OCI-LY3 (cell line): Measurements from ENCODE around the gene COL16A1.

ENCODE experiments used
- H2AFZ ChIP-seq: fragments of 200-600, 300-600 bp; shearing (Covaris generic); 2 replicates; pipeline ENCODE4 v1.6.0; 2014; ENCODE audit warnings: antibody characterized with exemption, low read depth, low read length
- H3K27ac ChIP-seq: fragments of 200-600, 300-600 bp; sonication (generic); 2 replicates; pipeline ENCODE4 v1.5.1; 2014; ENCODE audit warnings: mild to moderate bottlenecking, low read length, moderate library complexity, mixed read lengths
- H3K27me3 ChIP-seq: fragments of 200-600, 300-600 bp; sonication (generic); 2 replicates; pipeline ENCODE4 v1.6.1; 2014; ENCODE audit warnings: low read depth, low read length, mixed read lengths
- H3K36me3 ChIP-seq: fragments of 200-600, 300-600 bp; sonication (generic); replicated peaks from 2 replicates; pipeline ENCODE3; 2014; ENCODE audit warnings: low read depth, low read length, mixed read lengths
- H3K4me1 ChIP-seq: fragments of 300-600, 200-600 bp; sonication (generic); 2 replicates; pipeline ENCODE4 v1.6.1; 2014; ENCODE audit warnings: low read length, mixed read lengths
- H3K4me2 ChIP-seq: fragments of 200-600, 300-600 bp; sonication (generic); 2 replicates; pipeline ENCODE4 v1.6.1; 2014; ENCODE audit warnings: low read length, mixed read lengths
- H3K4me3 ChIP-seq: fragments of 300-600, 200-600 bp; sonication (generic); 2 replicates; pipeline ENCODE4 v1.5.1; 2014; ENCODE audit warnings: antibody characterized with exemption, mild to moderate bottlenecking, low read length, moderate library complexity
- H3K79me2 ChIP-seq: fragments of 300-600, 200-600 bp; shearing (Covaris generic); 2 replicates; pipeline ENCODE4 v1.6.1; 2014; ENCODE audit warnings: mild to moderate bottlenecking, low read length, mixed read lengths
- H3K9ac ChIP-seq: fragments of 300-600, 200-600 bp; shearing (Covaris generic); 2 replicates; pipeline ENCODE4 v1.6.0; 2014; ENCODE audit warnings: mild to moderate bottlenecking, low read length, moderate library complexity
- H3K9me3 ChIP-seq: fragments of 200-600, 300-600 bp; shearing (Covaris generic); 2 replicates; pipeline ENCODE4 v1.6.1; 2014; ENCODE audit warnings: low read length, mixed read lengths; ENCODE audit not compliant: insufficient read depth
- H4K20me1 ChIP-seq: fragments of 200-600, 300-600 bp; sonication (generic); 2 replicates; pipeline ENCODE4 v1.6.1; 2016; ENCODE audit warnings: low read length, mixed read lengths; ENCODE audit not compliant: insufficient read depth
- EZH2phosphoT487 ChIP-seq: fragments of 200-600 bp; shearing (Covaris generic); IDR thresholded peaks from 2 replicates; pipeline ENCODE4 v1.6.1; 2018; ENCODE audit warnings: antibody characterized with exemption, mixed run types, low read depth
- TF ChIP-seq, protein P1 (sequence below): fragments of 200-600, 300-600 bp; sonication (generic); IDR thresholded peaks from 2 replicates; pipeline ENCODE4 v1.5.1; 2014; ENCODE audit warnings: antibody characterized with exemption, low read length, low read depth

Gene COL16A1

GRCh38 chr1:31694964-31695313, 8.9 kb downstream of the COL16A1 start:
- H3K4me1 ChIP-seq = no peaks in the 10 kb centered on the region
- H3K9me3 ChIP-seq = no peaks in the 10 kb centered on the region
- H3K27me3 ChIP-seq = no peaks in the 10 kb centered on the region
- H2AFZ ChIP-seq = no peak overlapping the region
- TF ChIP-seq, protein P1, sequence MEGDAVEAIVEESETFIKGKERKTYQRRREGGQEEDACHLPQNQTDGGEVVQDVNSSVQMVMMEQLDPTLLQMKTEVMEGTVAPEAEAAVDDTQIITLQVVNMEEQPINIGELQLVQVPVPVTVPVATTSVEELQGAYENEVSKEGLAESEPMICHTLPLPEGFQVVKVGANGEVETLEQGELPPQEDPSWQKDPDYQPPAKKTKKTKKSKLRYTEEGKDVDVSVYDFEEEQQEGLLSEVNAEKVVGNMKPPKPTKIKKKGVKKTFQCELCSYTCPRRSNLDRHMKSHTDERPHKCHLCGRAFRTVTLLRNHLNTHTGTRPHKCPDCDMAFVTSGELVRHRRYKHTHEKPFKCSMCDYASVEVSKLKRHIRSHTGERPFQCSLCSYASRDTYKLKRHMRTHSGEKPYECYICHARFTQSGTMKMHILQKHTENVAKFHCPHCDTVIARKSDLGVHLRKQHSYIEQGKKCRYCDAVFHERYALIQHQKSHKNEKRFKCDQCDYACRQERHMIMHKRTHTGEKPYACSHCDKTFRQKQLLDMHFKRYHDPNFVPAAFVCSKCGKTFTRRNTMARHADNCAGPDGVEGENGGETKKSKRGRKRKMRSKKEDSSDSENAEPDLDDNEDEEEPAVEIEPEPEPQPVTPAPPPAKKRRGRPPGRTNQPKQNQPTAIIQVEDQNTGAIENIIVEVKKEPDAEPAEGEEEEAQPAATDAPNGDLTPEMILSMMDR = no peak
- no peak for TF ChIP-seq EZH2phosphoT487
- H4K20me1 ChIP-seq = no peaks in the 10 kb centered on the region
- no peak overlapping the region for H3K4me2 ChIP-seq
- H3K27ac ChIP-seq = no peak overlapping the region
- H3K4me3 ChIP-seq = no peak overlapping the region
- H3K36me3 ChIP-seq = no peaks in the 10 kb centered on the region
- no peaks in the 10 kb centered on the region for H3K79me2 ChIP-seq
- H3K9ac ChIP-seq = no peak overlapping the region

GRCh38 chr1:31694069-31694963, 9.5 kb downstream of the COL16A1 start:
- Histone ChIP-seq H3K36me3 (no peaks in the 10 kb centered on the region), H4K20me1 (no peaks in the 10 kb centered on the region), H3K4me3 (no peak overlapping the region), H3K9ac (no peak overlapping the region), H3K4me2 (no peak overlapping the region), H3K9me3 (no peaks in the 10 kb centered on the region), H3K27me3 (no peaks in the 10 kb centered on the region), H2AFZ (no peak overlapping the region), H3K79me2 (no peaks in the 10 kb centered on the region), H3K4me1 (no peaks in the 10 kb centered on the region), H3K27ac (no peak overlapping the region)
- TF ChIP-seq, protein P1 = no peak
- TF ChIP-seq EZH2phosphoT487 = no peak

DNA sequence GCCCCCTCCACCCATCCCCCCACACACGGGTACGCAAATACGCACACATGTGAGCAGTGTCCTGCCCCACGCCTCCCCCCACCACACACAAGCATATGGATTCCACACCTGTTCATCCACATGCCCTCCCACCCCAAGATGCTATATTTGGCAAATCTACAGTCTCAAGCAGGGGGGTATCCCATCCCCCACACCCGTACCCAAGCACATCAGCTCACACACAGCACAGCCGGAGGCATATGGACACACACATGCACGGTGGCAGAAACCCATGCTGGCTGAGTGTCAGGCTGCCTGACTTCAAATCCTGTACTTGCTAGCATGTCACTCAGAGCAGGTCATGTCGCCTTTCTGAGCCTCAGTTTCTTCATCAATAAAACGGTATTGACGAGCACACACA, 10.6 kb downstream of the COL16A1 start:
- no peaks in the 10 kb centered on the region for H3K9me3 ChIP-seq
- H3K27me3 ChIP-seq = no peaks in the 10 kb centered on the region
- TF ChIP-seq, protein P1 = no peak
- TF ChIP-seq EZH2phosphoT487 = no peak
- no peak overlapping the region for H3K27ac ChIP-seq
- H3K4me3 ChIP-seq = no peak overlapping the region
- no peak overlapping the region for H3K9ac ChIP-seq
- H2AFZ ChIP-seq = no peak overlapping the region
- H3K36me3 ChIP-seq = no peaks in the 10 kb centered on the region
- H4K20me1 ChIP-seq = no peaks in the 10 kb centered on the region
- no peaks in the 10 kb centered on the region for H3K79me2 ChIP-seq
- peaks cover 5% of the 10 kb centered on the region; the same call in 1 of the 2 replicates for H3K4me1 ChIP-seq
- H3K4me2 ChIP-seq = no peak overlapping the region

GRCh38 chr1:31691951-31692350, 11.9 kb downstream of the COL16A1 start:
- TF ChIP-seq, protein P1 = no peak
- TF ChIP-seq EZH2phosphoT487 = no peak

More at GRCh38 chr1:31691951-31692350, 11.9 kb downstream of the COL16A1 start:
- Histone ChIP-seq H3K4me2 (no peak overlapping the region), H3K4me3 (no peak overlapping the region), H3K9me3 (no peaks in the 10 kb centered on the region), H3K79me2 (no peaks in the 10 kb centered on the region), H4K20me1 (no peaks in the 10 kb centered on the region), H3K9ac (no peak overlapping the region), H3K27ac (no peak overlapping the region), H2AFZ (no peak overlapping the region), H3K36me3 (no peaks in the 10 kb centered on the region), H3K4me1 (peaks cover 16% of the 10 kb centered on the region), H3K27me3 (no peaks in the 10 kb centered on the region)
